HFFc6 (cell line): ENCODE measurements around the gene ACTR3. TPM values are rescaled to one million over a fixed set of nuclear protein-coding genes. Genes with fewer than 3 reads are reported as not detected.

Source experiments
- DNase-seq: peaks from one replicate; pipeline ENCODE4 v3.0.0-alpha.2; 2018
- H3K27ac Mint-ChIP-seq: 2 replicates; pipeline ENCODE4 v1.8.0; 2020; ENCODE audit warnings: mild to moderate bottlenecking, mixed read lengths
- H3K27me3 Mint-ChIP-seq: 2 replicates; pipeline ENCODE4 v1.8.0; 2021; ENCODE audit warnings: mild to moderate bottlenecking, moderate library complexity, mixed read lengths; ENCODE audit not compliant: insufficient read depth
- H3K36me3 Mint-ChIP-seq: 2 replicates; pipeline ENCODE4 v1.8.0; 2021; ENCODE audit warnings: low read depth, mixed read lengths
- H3K4me1 Mint-ChIP-seq: 2 replicates; pipeline ENCODE4 v1.8.0; 2020; ENCODE audit warnings: low read depth, mixed read lengths
- H3K4me3 Mint-ChIP-seq: 2 replicates; pipeline ENCODE4 v1.8.0; 2020; ENCODE audit warnings: mild to moderate bottlenecking, moderate library complexity, mixed read lengths
- H3K9me3 Mint-ChIP-seq: 2 replicates; pipeline ENCODE4 v1.8.0; 2020; ENCODE audit warnings: mild to moderate bottlenecking, mixed read lengths
- CTCF ChIP-seq: fragments of 200-600 bp; sonication (generic); IDR thresholded peaks from 2 replicates; pipeline ENCODE4 v1.5.0; 2021; ENCODE audit warnings: antibody characterized with exemption, mild to moderate bottlenecking
- total RNA-seq, 6 experiments: library from RNA; stranded (reverse); fragmentation: NEBNext Ultra II Directional; extraction: Animal tissue kit (Norgen Biotek cat#: 25700); gene quantifications; 2 replicates in 1 of 6; 3 replicates in 5 of 6; pipeline ENCODE4 v1.2.3, GENCODE V29; 2021

ACTR3 gene
- total RNA-seq, 6 experiments from 2014 or later = 562 to 663 (median 628) TPM

GRCh38 chr2:113846429-113846828 is 43.5 kb upstream of the ACTR3 start:
- no peaks in the 10 kb centered on the region for H3K27me3 Mint-ChIP-seq
- no peaks in the 10 kb centered on the region for H3K9me3 Mint-ChIP-seq
- DNase-seq = no peak
- H3K27ac Mint-ChIP-seq = no peak overlapping the region
- H3K36me3 Mint-ChIP-seq = peaks cover 9% of the 10 kb centered on the region
- TF ChIP-seq CTCF = no peak
- H3K4me3 Mint-ChIP-seq = no peak overlapping the region
- peaks cover 38% of the 10 kb centered on the region for H3K4me1 Mint-ChIP-seq

- Mint-ChIP-seq H3K36me3 (peaks cover 9% of the 10 kb centered on the region), H3K9me3 (no peaks in the 10 kb centered on the region), H3K27ac (no peak overlapping the region), H3K4me1 (peaks cover 38% of the 10 kb centered on the region), H3K4me3 (no peak overlapping the region), H3K27me3 (no peaks in the 10 kb centered on the region)
- no peak for DNase-seq
- TF ChIP-seq CTCF = no peak
Measured at GRCh38 chr2:113847144-113847543, 42.7 kb upstream of the ACTR3 start.

GRCh38 chr2:113848758-113849415 is 41.0 kb upstream of the ACTR3 start:
- H3K4me3 Mint-ChIP-seq = no peak overlapping the region
- H3K9me3 Mint-ChIP-seq = no peaks in the 10 kb centered on the region
- peaks cover 9% of the 10 kb centered on the region for H3K36me3 Mint-ChIP-seq
- no peak for TF ChIP-seq CTCF
- peaks cover 29% of the 10 kb centered on the region for H3K4me1 Mint-ChIP-seq
- peak overlapping the region; percentile 26 for H3K27ac Mint-ChIP-seq
- no peaks in the 10 kb centered on the region for H3K27me3 Mint-ChIP-seq
- peak; percentile 64 for DNase-seq

GRCh38 chr2:113850687-113851086 is 39.2 kb upstream of the ACTR3 start:
- no peak overlapping the region for H3K27ac Mint-ChIP-seq
- no peak for DNase-seq
- H3K27me3 Mint-ChIP-seq = no peaks in the 10 kb centered on the region
- TF ChIP-seq CTCF = no peak
- peaks cover 29% of the 10 kb centered on the region for H3K4me1 Mint-ChIP-seq
- no peaks in the 10 kb centered on the region for H3K9me3 Mint-ChIP-seq
- peaks cover 6% of the 10 kb centered on the region for H3K36me3 Mint-ChIP-seq
- no peak overlapping the region for H3K4me3 Mint-ChIP-seq

- no peak for DNase-seq
- Mint-ChIP-seq H3K4me1 (peaks cover 30% of the 10 kb centered on the region), H3K27me3 (no peaks in the 10 kb centered on the region), H3K27ac (no peak overlapping the region), H3K4me3 (no peak overlapping the region), H3K9me3 (no peaks in the 10 kb centered on the region), H3K36me3 (no peaks in the 10 kb centered on the region)
- no peak for TF ChIP-seq CTCF
Measured at GRCh38 chr2:113851640-113852039, 38.2 kb upstream of the ACTR3 start.
